HG02981 (cell line): Measurements from ENCODE around the gene NTM.

Experiments used
- ATAC-seq: cut with Tn5 transposase; IDR thresholded peaks from one replicate; pipeline ENCODE4 v1.9.1; 2021; ENCODE audit warnings: mild to moderate bottlenecking, moderate library complexity; ENCODE audit not compliant: unreplicated experiment

The NTM gene

DNA sequence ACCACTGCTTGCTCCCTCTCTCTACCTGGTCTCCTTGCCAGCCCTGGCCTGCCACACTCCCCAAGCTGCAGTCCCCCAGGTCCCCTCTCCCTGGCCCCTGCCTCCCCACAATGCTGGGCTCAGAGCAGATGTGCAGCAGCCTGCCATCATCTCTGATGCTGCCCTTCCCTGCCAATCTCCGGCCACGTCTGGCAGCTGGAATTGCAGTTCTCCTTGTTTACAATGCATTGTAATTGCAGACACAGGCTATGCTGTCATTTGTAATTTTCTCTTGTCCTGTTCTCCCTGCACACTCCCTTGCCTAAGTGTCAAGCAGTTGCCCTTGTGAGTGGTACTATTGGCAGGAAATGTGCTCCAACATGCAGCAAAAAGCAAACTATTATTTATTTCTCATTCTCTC, 222.3 kb downstream of the NTM start:
- no peak for ATAC-seq

GRCh38 chr11:131593301-131593700, 222.9 kb downstream of the NTM start:
- no peak for ATAC-seq

- no peak for ATAC-seq
These were observed 225.4 kb downstream of the NTM start for GRCh38 chr11:131595797-131596196.

GRCh38 chr11:131597890-131598289, 227.5 kb downstream of the NTM start:
- no peak for ATAC-seq

DNA sequence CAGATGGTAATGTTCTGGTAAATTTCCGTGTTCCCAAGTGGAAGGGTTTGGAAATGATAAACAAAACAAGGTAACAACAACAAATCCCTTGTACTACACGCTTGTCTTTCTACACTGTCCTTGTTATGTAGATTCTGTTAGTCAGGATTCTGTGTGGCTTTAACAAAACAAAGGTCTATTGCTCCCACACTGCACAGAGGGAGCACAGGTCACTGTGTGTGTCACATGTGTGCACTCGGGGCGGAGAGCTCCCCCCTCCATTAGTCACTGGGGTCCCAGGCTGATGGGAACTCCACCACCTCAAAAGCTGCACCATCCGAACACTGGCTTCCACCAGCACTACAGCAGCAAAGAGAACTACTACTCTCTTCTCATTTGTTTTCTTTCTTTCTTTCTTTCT, 227.9 kb downstream of the NTM start:
- no peak for ATAC-seq

DNA sequence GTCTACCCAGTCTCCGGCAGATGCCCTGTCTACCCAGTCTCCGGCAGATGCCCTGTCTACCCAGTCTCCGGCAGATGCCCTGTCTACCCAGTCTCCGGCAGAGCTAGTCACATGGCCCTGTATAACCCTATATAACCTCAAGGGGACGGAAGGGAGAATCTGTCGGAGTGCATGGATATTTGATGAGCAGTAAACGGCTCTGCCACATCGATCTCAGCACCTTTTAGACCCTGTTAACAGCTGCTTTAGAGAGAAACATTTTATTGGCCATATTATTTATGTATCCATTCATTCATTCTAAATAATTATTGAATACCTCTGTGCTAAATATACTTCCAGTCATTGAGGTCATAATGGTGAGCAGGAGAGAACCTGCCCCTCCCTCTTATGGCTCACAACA, 228.9 kb downstream of the NTM start:
- ATAC-seq: no peak

- no peak for ATAC-seq
These were observed 230.2 kb downstream of the NTM start for GRCh38 chr11:131600628-131601027.

GRCh38 chr11:131601586-131601985, 231.2 kb downstream of the NTM start:
- no peak for ATAC-seq

GRCh38 chr11:131602431-131602830, 232.0 kb downstream of the NTM start:
- ATAC-seq: no peak

DNA sequence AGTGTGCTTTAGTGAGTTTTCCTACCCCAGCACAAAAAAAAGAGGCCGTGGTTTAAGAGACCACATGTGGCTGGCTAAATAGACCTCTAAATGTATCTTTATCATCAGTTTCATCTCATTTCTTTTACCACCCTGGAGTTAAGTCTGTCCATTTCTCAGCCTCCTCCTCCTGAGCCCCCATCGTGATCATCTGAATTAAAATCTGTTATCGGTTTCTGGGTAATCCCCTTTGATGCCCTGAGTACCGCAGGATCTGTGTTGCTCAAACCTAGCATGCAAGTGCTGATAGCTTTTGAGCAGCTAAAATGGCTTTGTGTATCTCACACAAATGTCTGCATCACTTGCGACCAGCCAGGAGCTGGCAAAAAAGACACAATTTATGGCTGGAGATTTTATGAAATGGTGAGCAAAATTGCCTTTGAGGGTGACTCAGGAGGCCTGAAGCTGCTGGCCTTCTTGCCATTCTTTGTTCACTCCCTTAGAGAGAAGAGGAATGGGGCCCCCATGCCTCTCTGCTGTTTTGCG, 236.5 kb downstream of the NTM start:
- no peak for ATAC-seq

GRCh38 chr11:131609337-131609736, 238.9 kb downstream of the NTM start:
- ATAC-seq: no peak

GRCh38 chr11:131609921-131610320, 239.5 kb downstream of the NTM start:
- ATAC-seq: no peak

- no peak for ATAC-seq
These were observed 240.9 kb downstream of the NTM start for GRCh38 chr11:131611322-131611721.

GRCh38 chr11:131612533-131612932, 242.1 kb downstream of the NTM start:
- no peak for ATAC-seq

- ATAC-seq: no peak
These were observed 244.2 kb downstream of the NTM start for GRCh38 chr11:131614631-131615030.

- no peak for ATAC-seq
These were observed 245.2 kb downstream of the NTM start for GRCh38 chr11:131615611-131616010.

DNA sequence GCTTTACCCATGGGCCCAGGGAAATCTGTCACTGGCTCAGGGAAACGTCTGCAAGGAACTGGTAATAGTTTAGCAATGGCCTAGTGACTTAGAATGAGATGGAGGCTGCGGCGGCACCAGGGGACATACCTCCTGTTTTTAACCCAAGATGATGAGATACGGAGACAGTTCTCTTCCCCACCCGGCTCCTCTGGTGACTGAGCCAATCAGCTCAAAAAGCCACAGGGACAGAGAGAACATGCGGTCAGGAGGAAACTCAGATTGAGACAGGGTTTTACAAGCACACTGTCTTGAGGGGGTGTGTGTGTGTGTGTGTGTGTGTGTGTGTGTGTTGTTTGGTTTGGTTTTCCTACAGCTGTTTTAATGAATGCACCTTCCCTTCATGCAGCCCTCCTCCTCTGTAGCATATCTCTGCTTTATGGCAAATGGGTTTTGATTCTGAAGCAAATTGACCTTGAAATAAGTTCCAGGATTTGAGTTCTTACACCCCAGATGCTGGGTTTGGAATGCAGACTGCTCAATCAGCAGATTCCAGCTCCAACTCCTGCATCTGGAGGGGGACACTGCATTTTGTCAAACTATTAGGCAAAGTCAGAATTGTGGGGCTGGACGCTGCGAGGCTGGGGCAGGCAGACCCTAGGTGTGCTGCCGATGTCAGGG, 246.2 kb downstream of the NTM start:
- ATAC-seq: no peak

- ATAC-seq: no peak
These were observed 247.8 kb downstream of the NTM start for GRCh38 chr11:131618201-131618600.

GRCh38 chr11:131622193-131622592, 251.8 kb downstream of the NTM start:
- no peak for ATAC-seq

GRCh38 chr11:131624531-131624930, 254.1 kb downstream of the NTM start:
- no peak for ATAC-seq

GRCh38 chr11:131626788-131627187, 256.4 kb downstream of the NTM start:
- ATAC-seq: no peak

GRCh38 chr11:131628739-131629138, 258.3 kb downstream of the NTM start:
- no peak for ATAC-seq

DNA sequence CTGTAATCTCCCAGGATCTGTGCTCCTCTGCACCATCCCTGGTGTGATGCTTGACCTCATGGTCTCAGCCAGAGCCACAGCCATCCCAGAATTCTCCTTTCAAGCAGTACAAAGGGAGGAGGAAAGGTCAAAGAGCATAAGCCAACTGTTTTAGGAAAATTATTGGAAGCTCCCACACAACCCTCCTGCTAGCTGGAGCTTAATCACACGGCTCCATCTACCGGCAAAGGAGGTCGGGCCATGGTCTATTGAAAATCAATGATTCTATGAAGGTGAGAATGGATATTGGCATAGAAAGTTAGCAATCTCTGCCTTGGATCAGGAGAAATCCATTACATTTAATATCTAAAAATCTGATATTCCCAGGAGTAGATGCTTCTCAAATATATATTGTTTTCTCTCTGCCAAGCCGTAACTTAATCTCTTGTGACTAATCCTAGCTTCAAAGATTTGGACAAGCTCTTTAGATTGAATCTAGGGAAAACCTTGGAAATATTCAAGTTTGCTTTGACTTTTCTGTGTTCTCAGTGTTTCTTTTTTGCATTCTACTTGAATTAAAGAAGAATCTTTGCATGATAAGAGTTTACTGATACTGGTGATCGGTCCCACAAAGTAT, 259.6 kb downstream of the NTM start:
- ATAC-seq: no peak
